Activated B cell treated with CpG ODN at 0.5 μM for 24 hours (primary cell): Measurements from ENCODE around the gene RND1. TPM values are rescaled to one million over a fixed set of nuclear protein-coding genes. Genes with fewer than 3 reads are reported as not detected.
A peak's percentile ranks its signal among the peaks of the same experiment; 100 is the strongest.

ENCODE experiments used
- ATAC-seq: fragments of 200-7000 bp; cut with Tn5 transposase; one replicate; pipeline ENCODE4 v1.10.0; 2021; ENCODE audit warnings: low read depth, mild to moderate bottlenecking, moderate library complexity
- CTCF ChIA-PET: fragments of 350-600 bp; sonication (Branson Sonifier 250); formaldehyde crosslinking; loops from one replicate; lab custom pipeline; 2021; ENCODE audit warnings: antibody characterized with exemption; lab: Charles Lee
- POLR2A ChIA-PET: fragments of 350-600 bp; sonication (Branson Sonifier 250); formaldehyde crosslinking; loops from one replicate; lab custom pipeline; 2021; ENCODE audit warnings: antibody characterized with exemption; lab: Charles Lee
- DNase-seq: peaks from one replicate; pipeline ENCODE4 v3.0.0; 2022
- H3K27ac Mint-ChIP-seq: one replicate; pipeline ENCODE4 v1.8.0; 2020; ENCODE audit warnings: mixed read lengths
- H3K27me3 Mint-ChIP-seq: one replicate; pipeline ENCODE4 v1.8.0; 2021; ENCODE audit warnings: mixed read lengths
- H3K36me3 Mint-ChIP-seq: one replicate; pipeline ENCODE4 v1.8.0; 2021; ENCODE audit warnings: low read depth, mixed read lengths
- H3K4me1 Mint-ChIP-seq: one replicate; pipeline ENCODE4 v1.8.0; 2021; ENCODE audit warnings: mixed read lengths
- H3K4me3 Mint-ChIP-seq: one replicate; pipeline ENCODE4 v1.8.0; 2020; ENCODE audit warnings: mild to moderate bottlenecking, mixed read lengths
- H3K9me3 Mint-ChIP-seq: one replicate; pipeline ENCODE4 v1.8.0; 2020; ENCODE audit warnings: mixed read lengths
- CTCF ChIP-seq: fragments of 200-600 bp; IDR thresholded peaks from one replicate; pipeline ENCODE4 v1.8.0; 2022; ENCODE audit warnings: antibody characterized with exemption, mild to moderate bottlenecking
- intact Hi-C: fragments of 100-400 bp; cut with micrococcal nuclease; formaldehyde crosslinking; loops from one replicate; pipeline ENCODE4 v1.15.1; 2024
- total RNA-seq: library from RNA; stranded (reverse); gene quantifications from 2 replicates; pipeline ENCODE4 v1.2.3, GENCODE V29; 2022

The RND1 gene
- total RNA-seq, 1 donor from 2014 or later, result 5.9 TPM

- Mint-ChIP-seq H3K4me1 (peaks cover 38% of the 10 kb centered on the region), H3K27ac (no peak overlapping the region), H3K9me3 (no peaks in the 10 kb centered on the region), H3K27me3 (peaks cover 13% of the 10 kb centered on the region), H3K36me3 (peaks cover 3% of the 10 kb centered on the region), H3K4me3 (peak overlapping the region; percentile 92)
- intact Hi-C loops, result loop anchor here (2.0 kb wide), 1 partner anchor 75 kb away; no protein-coding TSS in a partner anchor
- DNase-seq (no peak), ATAC-seq (peak; percentile 23)
- CTCF ChIA-PET, result interaction anchor here (0.7 to 1.9 kb wide), 10 partner anchors 9 to 173 kb away, joined by 3 to 8 read pairs (median 3); partner anchors contain the start of gene DDX23
- POLR2A ChIA-PET, result interaction anchor here (0.6 to 1.2 kb wide), 5 partner anchors 13 to 617 kb away, joined by 3 to 7 read pairs (median 3); partner anchors contain the start of genes DDX23 and RND1
- TF ChIP-seq CTCF, result no peak
Observed at GRCh38 chr12:48815126-48816110, 50.3 kb downstream of the RND1 start.

GRCh38 chr12:48814262-48815125 lies 51.2 kb downstream of the RND1 start:
- Mint-ChIP-seq H3K27ac (peak overlapping the region; percentile 18), H3K4me1 (peaks cover 38% of the 10 kb centered on the region), H3K4me3 (peak overlapping the region; percentile 92), H3K9me3 (no peaks in the 10 kb centered on the region), H3K36me3 (peaks cover 3% of the 10 kb centered on the region), H3K27me3 (peaks cover 13% of the 10 kb centered on the region)
- ATAC-seq, result peak; percentile 83
- DNase-seq, result peak; percentile 88
- TF ChIP-seq CTCF, result peak; percentile 97
- CTCF ChIA-PET, result interaction anchor here (0.7 to 1.9 kb wide), 8 partner anchors 9 to 76 kb away, joined by 3 to 8 read pairs (median 4); partner anchors contain the start of gene DDX23
- intact Hi-C loops, result loop anchor here (2.0 kb wide), 1 partner anchor 76 kb away; no protein-coding TSS in a partner anchor
- POLR2A ChIA-PET, result interaction anchor here (0.6 to 1.2 kb wide), 7 partner anchors 12 to 616 kb away, joined by 3 to 7 read pairs (median 3); partner anchors contain the start of genes DDX23 and RND1

- no peak for TF ChIP-seq CTCF
- no peak overlapping the region for H3K27ac Mint-ChIP-seq
- POLR2A ChIA-PET, result interaction anchor here (0.6 kb wide), 2 partner anchors 12 to 60 kb away, joined by 4 read pairs; no protein-coding TSS in a partner anchor
- H3K9me3 Mint-ChIP-seq, result no peaks in the 10 kb centered on the region
- DNase-seq, result no peak
- no peak for ATAC-seq
- CTCF ChIA-PET, result interaction anchor here (1.1 to 1.9 kb wide), 2 partner anchors 18 to 56 kb away, joined by 3 to 8 read pairs; no protein-coding TSS in a partner anchor
- intact Hi-C loops, result loop anchor here (2.0 kb wide), 1 partner anchor 77 kb away; no protein-coding TSS in a partner anchor
- peaks cover 3% of the 10 kb centered on the region for H3K36me3 Mint-ChIP-seq
- H3K4me1 Mint-ChIP-seq, result peaks cover 33% of the 10 kb centered on the region
- H3K4me3 Mint-ChIP-seq, result peak overlapping the region; percentile 92
- peaks cover 13% of the 10 kb centered on the region for H3K27me3 Mint-ChIP-seq
Observed at GRCh38 chr12:48813465-48814261, 52.0 kb downstream of the RND1 start.

- Mint-ChIP-seq H3K36me3 (peaks cover 3% of the 10 kb centered on the region), H3K27me3 (peaks cover 11% of the 10 kb centered on the region), H3K27ac (no peak overlapping the region), H3K9me3 (no peaks in the 10 kb centered on the region), H3K4me1 (peaks cover 24% of the 10 kb centered on the region), H3K4me3 (no peak overlapping the region)
- no peak for DNase-seq
- no peak for ATAC-seq
- no peak for TF ChIP-seq CTCF
- ChIA-PET POLR2A (no interaction called here), CTCF (no interaction called here)
- intact Hi-C loops, result no loop called here
Observed at GRCh38 chr12:48812389-48812788, 53.3 kb downstream of the RND1 start.
